A549 (cell line): ENCODE data around the gene MUC21. TPM values are rescaled to one million over a fixed set of nuclear protein-coding genes. Genes with fewer than 3 reads are reported as not detected.
"Not testable (repeated sequence)": the region's sequence is repeated elsewhere in the genome, so short reads cannot be mapped to it uniquely, and the experiment has no call there.

ENCODE experiments used
- ATAC-seq, 2 experiments: fragments of 200-7000 bp in 1 of 2; fragments of >200 bp in 1 of 2; cut with Nextera tagmentation in 1 of 2; cut with Tn5 transposase in 1 of 2; 3 replicates each; pipeline versions ENCODE4 v1.8.0 to v1.9.1; 2018 to 2020; ENCODE audit warnings: mild to moderate bottlenecking in 1 of 2, moderate library complexity in 1 of 2
- CTCF ChIA-PET: fragments of 300-600 bp; sonication (Branson Sonifier 250); formaldehyde crosslinking; extraction: SDS; loops from one replicate; lab custom pipeline; 2021; ENCODE audit warnings: antibody characterized with exemption, inconsistent platforms; lab: Yijun Ruan, JAX
- POLR2A ChIA-PET: fragments of 350-600 bp; formaldehyde crosslinking; extraction: SDS; loops from one replicate; lab custom pipeline; 2021; ENCODE audit warnings: antibody characterized with exemption, inconsistent platforms; lab: Yijun Ruan, JAX
- DNase-seq, 2 experiments: peaks; one replicate each; pipeline versions ENCODE4 v3.0.0 to v3.0.0-alpha.2; 2011 to 2016; ENCODE audit warnings: low read depth in 1 of 2, low spot score in 1 of 2
- FAIRE-seq: peaks from 2 replicates; lab custom pipeline; 2011; peaks lifted over from hg19 to GRCh38; lab: Jason Lieb, UNC
- H3K27ac ChIP-seq, 2 experiments: fragments of >200 bp; sonication (Bioruptor Twin); formaldehyde crosslinking; 3 replicates each; pipeline ENCODE4 v1.5.1; 2016 to 2017
- H3K4me1 ChIP-seq: fragments of >200 bp; sonication (Bioruptor Twin); formaldehyde crosslinking; 3 replicates; pipeline ENCODE4 v1.6.1; 2016
- H3K4me2 ChIP-seq: fragments of >200 bp; sonication (Bioruptor Twin); formaldehyde crosslinking; 3 replicates; pipeline ENCODE4 v1.6.1; 2016
- H3K4me3 ChIP-seq: fragments of >200 bp; sonication (Bioruptor Twin); formaldehyde crosslinking; 3 replicates; pipeline ENCODE4 v1.5.1; 2016
- H3K9me3 ChIP-seq: fragments of >200 bp; sonication (Bioruptor Twin); formaldehyde crosslinking; 3 replicates; pipeline ENCODE4 v1.6.1; 2016
- ATOH8 ChIP-seq: fragments of 250-450 bp; sonication (Bioruptor Pico); IDR thresholded peaks from 2 replicates; pipeline ENCODE4 v1.5.0; 2020; ENCODE audit warnings: low read depth, mild to moderate bottlenecking, moderate library complexity
- BHLHE40 ChIP-seq: IDR thresholded peaks from 2 replicates; pipeline ENCODE4 v1.6.1; 2012; ENCODE audit warnings: low read depth, low read length, inconsistent platforms
- CHD2 ChIP-seq: fragments of 150-350 bp; IDR thresholded peaks from 2 replicates; pipeline ENCODE4 v1.6.1; 2014; ENCODE audit warnings: low read length; ENCODE audit not compliant: partially characterized antibody
- CHD4 ChIP-seq: fragments of 200-600 bp; sonication (generic); IDR thresholded peaks from 2 replicates; pipeline ENCODE4 v1.6.1; 2016; ENCODE audit warnings: antibody characterized with exemption, mild to moderate bottlenecking, borderline replicate concordance
- EHF ChIP-seq: fragments of 250-450 bp; sonication (Bioruptor Pico); IDR thresholded peaks from 2 replicates; pipeline ENCODE4 v1.5.0; 2020; ENCODE audit warnings: mild to moderate bottlenecking
- EHMT2 ChIP-seq: fragments of 200-600 bp; sonication (generic); IDR thresholded peaks from 2 replicates; pipeline ENCODE4 v1.6.1; 2016; ENCODE audit warnings: antibody characterized with exemption, low read depth, mild to moderate bottlenecking, moderate library complexity
- FOSB ChIP-seq: fragments of 250-450 bp; sonication (Bioruptor Pico); IDR thresholded peaks from 2 replicates; pipeline ENCODE4 v1.5.0; 2020; ENCODE audit warnings: mild to moderate bottlenecking, moderate library complexity
- FOSL2 ChIP-seq, 2 experiments: fragments of 450-650 bp in 1 of 2; fragments of >200 bp in 1 of 2; sonication (Bioruptor Twin) in 1 of 2; formaldehyde crosslinking; IDR thresholded peaks; 2 replicates each; pipeline versions ENCODE4 v1.5.0 to v1.6.1; 2016 to 2020; ENCODE audit warnings: mild to moderate bottlenecking in 1 of 2, moderate library complexity in 1 of 2
- FOXS1 ChIP-seq: fragments of 250-450 bp; sonication (Bioruptor Pico); IDR thresholded peaks from 2 replicates; pipeline ENCODE4 v1.5.0; 2020; ENCODE audit warnings: mild to moderate bottlenecking, moderate library complexity
- HDAC2 ChIP-seq: fragments of 200-600 bp; sonication (generic); IDR thresholded peaks from 2 replicates; pipeline ENCODE4 v1.6.1; 2016
- HES2 ChIP-seq: fragments of >200 bp; sonication (Bioruptor Twin); formaldehyde crosslinking; IDR thresholded peaks from 2 replicates; pipeline ENCODE4 v1.6.1; 2016
- JUN ChIP-seq, 2 experiments: fragments of >200 bp; sonication (Bioruptor Twin); formaldehyde crosslinking; IDR thresholded peaks; 2 replicates in 1 of 2; 3 replicates in 1 of 2; pipeline ENCODE4 v1.6.1; 2016 to 2017
- KDM1A ChIP-seq: fragments of 200-600 bp; sonication (generic); IDR thresholded peaks from 2 replicates; pipeline ENCODE4 v1.6.1; 2016; ENCODE audit warnings: low read depth, mild to moderate bottlenecking
- KDM5A ChIP-seq: fragments of 200-600 bp; sonication (generic); IDR thresholded peaks from 2 replicates; pipeline ENCODE4 v1.6.1; 2016; ENCODE audit warnings: antibody characterized with exemption, mild to moderate bottlenecking
- PBX3 ChIP-seq: IDR thresholded peaks from 2 replicates; pipeline ENCODE4 v1.6.1; 2012
- POLR2A ChIP-seq: IDR thresholded peaks from 2 replicates; pipeline ENCODE4 v1.6.1; 2012; ENCODE audit warnings: mild to moderate bottlenecking, low read length
- POLR2AphosphoS2 ChIP-seq: conservative IDR thresholded peaks from 2 replicates; pipeline ENCODE4 v1.6.1; 2012; ENCODE audit warnings: low read length, improper control_type of control experiment, inconsistent platforms
- RFX5 ChIP-seq: fragments of 450-650 bp; IDR thresholded peaks from 2 replicates; pipeline ENCODE4 v1.7.1; 2014; ENCODE audit warnings: antibody characterized with exemption, mild to moderate bottlenecking, moderate library complexity
- RNF2 ChIP-seq: fragments of 200-600 bp; sonication (generic); IDR thresholded peaks from 2 replicates; pipeline ENCODE4 v1.6.1; 2016; ENCODE audit warnings: low read depth, mild to moderate bottlenecking, antibody characterized with exemption, moderate library complexity, borderline replicate concordance
- SMC3 ChIP-seq: fragments of >200 bp; sonication (Bioruptor Twin); formaldehyde crosslinking; IDR thresholded peaks from 3 replicates; pipeline ENCODE4 v1.6.1; 2018; ENCODE audit warnings: inconsistent platforms
- SREBF2 ChIP-seq: fragments of 450-650 bp; IDR thresholded peaks from 2 replicates; pipeline ENCODE4 v1.6.1; 2014; ENCODE audit warnings: mild to moderate bottlenecking, moderate library complexity
- TFCP2L1 ChIP-seq: fragments of 250-450 bp; sonication (Bioruptor Pico); IDR thresholded peaks from 2 replicates; pipeline ENCODE4 v1.5.0; 2021; ENCODE audit warnings: mild to moderate bottlenecking
- ZFP36 ChIP-seq: fragments of 450-650 bp; IDR thresholded peaks from 2 replicates; pipeline ENCODE4 v1.6.1; 2014; ENCODE audit warnings: borderline replicate concordance; ENCODE audit not compliant: partially characterized antibody
- ZNF302 ChIP-seq: fragments of 250-450 bp; sonication (Bioruptor Pico); IDR thresholded peaks from 2 replicates; pipeline ENCODE4 v1.9.0; 2021; ENCODE audit warnings: inconsistent platforms, mild to moderate bottlenecking, moderate library complexity
- ZSCAN20 ChIP-seq: fragments of 250-450 bp; sonication (Bioruptor Pico); IDR thresholded peaks from 2 replicates; pipeline ENCODE4 v1.8.0; 2022; ENCODE audit warnings: mild to moderate bottlenecking, moderate library complexity
- WGBS: methylation state at CpG from one replicate; pipeline ENCODE4 v1.1.6; 2017; ENCODE audit errors: missing lambda C conversion rate; 5-methylcytosine and 5-hydroxymethylcytosine counted together
- polyA plus RNA-seq, 4 experiments: library from polyadenylated mRNA; depleted of rRNA in 3 of 4; stranded (reverse); fragments of >200 nt; fragmentation: RNase III in 1 of 4; extraction: RNeasy Plus Mini Kit Qiagen cat#74134 plus additional on column Dnase treatment in 1 of 4; gene quantifications; 2 replicates in 3 of 4; 3 replicates in 1 of 4; pipeline ENCODE4 v1.2.3, GENCODE V29; 2011 to 2017

Gene MUC21
- polyA plus RNA-seq, 2 of the 4 experiments (the other 2 are of a cell fraction): not detected

- no peak for DNase-seq
- no peak for TF ChIP-seq JUN (IDR thresholded peaks at IDR 0.05)
- TF ChIP-seq ZNF302 (CRISPR knock-in tag): no peak
- no peak for TF ChIP-seq FOXS1 (CRISPR knock-in tag)
- no peak for TF ChIP-seq HDAC2
- no peak for TF ChIP-seq ZFP36
- no peak for TF ChIP-seq FOSL2 (IDR thresholded peaks at IDR 0.05)
- no peak for TF ChIP-seq FOSL2 (CRISPR knock-in tag; IDR thresholded peaks at IDR 0.05)
- TF ChIP-seq RFX5: no peak
- no peak for TF ChIP-seq BHLHE40
- no peak for TF ChIP-seq SMC3
- TF ChIP-seq ATOH8: no peak
- TF ChIP-seq EHF: no peak
- TF ChIP-seq HES2: no peak
- no peak for TF ChIP-seq ZSCAN20
- no peak for TF ChIP-seq FOSB (CRISPR knock-in tag)
- TF ChIP-seq POLR2A: no peak
- no peak for TF ChIP-seq KDM5A
- no peak for TF ChIP-seq POLR2AphosphoS2
- no peak for TF ChIP-seq RNF2
- TF ChIP-seq CHD4: no peak
- TF ChIP-seq SREBF2: no peak
- TF ChIP-seq, all 56 proteins: peak for 0
- ChIA-PET CTCF (no interaction called here), POLR2A (no interaction called here)
- Histone ChIP-seq H3K9me3 (no peaks in the 10 kb centered on the region), H3K4me1 (no peaks in the 10 kb centered on the region), H3K4me3 (no peak overlapping the region), H3K4me2 (no peak overlapping the region), H3K27ac (no peak overlapping the region)
- WGBS: 53% methylated on average over 5 of the region's 5 CpGs
- FAIRE-seq (no peak), ATAC-seq (no peak)
Observed at GRCh38 chr6:30965140-30965601, 18.3 kb upstream of the MUC21 start.

GRCh38 chr6:30966154-30966553 is 17.4 kb upstream of the MUC21 start:
- Histone ChIP-seq H3K4me3 (no peak overlapping the region), H3K4me1 (no peaks in the 10 kb centered on the region), H3K27ac (no peak overlapping the region), H3K9me3 (no peaks in the 10 kb centered on the region), H3K4me2 (no peak overlapping the region)
- POLR2A ChIA-PET: no interaction called here
- FAIRE-seq: no peak
- ATAC-seq: no peak
- CTCF ChIA-PET: interaction anchor here (1.0 kb wide), 1 partner anchor 23 kb away, joined by 3 read pairs; no protein-coding TSS in a partner anchor
- 4% methylated on average over 3 of the region's 3 CpGs for WGBS
- no peak for DNase-seq
- TF ChIP-seq ZNF302 (CRISPR knock-in tag): no peak

GRCh38 chr6:30969171-30969570 is 14.3 kb upstream of the MUC21 start:
- 70% methylated on average over 6 of the region's 6 CpGs for WGBS
- POLR2A ChIA-PET, H3K4me1 ChIP-seq, H3K4me3 ChIP-seq, DNase-seq, H3K4me2 ChIP-seq, H3K27ac ChIP-seq, ATAC-seq, H3K9me3 ChIP-seq, FAIRE-seq: not testable (repeated sequence)
- CTCF ChIA-PET: interaction anchor here (0.7 to 1.8 kb wide), 3 partner anchors 8 to 54 kb away, joined by 3 to 4 read pairs (median 4); no protein-coding TSS in a partner anchor

- ChIA-PET POLR2A (no interaction called here), CTCF (interaction anchor here (1.8 kb wide), 1 partner anchor 10 kb away, joined by 4 read pairs; no protein-coding TSS in a partner anchor)
- 80% methylated on average over 5 of the region's 5 CpGs for WGBS
- DNase-seq (no peak), FAIRE-seq (no peak), ATAC-seq (no peak)
- H3K4me3 ChIP-seq: no peak overlapping the region
- TF ChIP-seq PBX3 (no peak), POLR2AphosphoS2 (no peak), CHD4 (no peak), EHMT2 (no peak), KDM1A (no peak), TFCP2L1 (CRISPR knock-in tag) (no peak), CHD2 (no peak), SMC3 (no peak), EHF (no peak), ZSCAN20 (no peak)
- no peak overlapping the region for H3K27ac ChIP-seq
- no peak overlapping the region for H3K4me2 ChIP-seq
- H3K9me3 ChIP-seq: no peaks in the 10 kb centered on the region
- no peaks in the 10 kb centered on the region for H3K4me1 ChIP-seq
Observed at GRCh38 chr6:30970946-30971345, 12.6 kb upstream of the MUC21 start.
